Measurements from ENCODE around the gene KRTDAP.

KRTDAP gene

DNA sequence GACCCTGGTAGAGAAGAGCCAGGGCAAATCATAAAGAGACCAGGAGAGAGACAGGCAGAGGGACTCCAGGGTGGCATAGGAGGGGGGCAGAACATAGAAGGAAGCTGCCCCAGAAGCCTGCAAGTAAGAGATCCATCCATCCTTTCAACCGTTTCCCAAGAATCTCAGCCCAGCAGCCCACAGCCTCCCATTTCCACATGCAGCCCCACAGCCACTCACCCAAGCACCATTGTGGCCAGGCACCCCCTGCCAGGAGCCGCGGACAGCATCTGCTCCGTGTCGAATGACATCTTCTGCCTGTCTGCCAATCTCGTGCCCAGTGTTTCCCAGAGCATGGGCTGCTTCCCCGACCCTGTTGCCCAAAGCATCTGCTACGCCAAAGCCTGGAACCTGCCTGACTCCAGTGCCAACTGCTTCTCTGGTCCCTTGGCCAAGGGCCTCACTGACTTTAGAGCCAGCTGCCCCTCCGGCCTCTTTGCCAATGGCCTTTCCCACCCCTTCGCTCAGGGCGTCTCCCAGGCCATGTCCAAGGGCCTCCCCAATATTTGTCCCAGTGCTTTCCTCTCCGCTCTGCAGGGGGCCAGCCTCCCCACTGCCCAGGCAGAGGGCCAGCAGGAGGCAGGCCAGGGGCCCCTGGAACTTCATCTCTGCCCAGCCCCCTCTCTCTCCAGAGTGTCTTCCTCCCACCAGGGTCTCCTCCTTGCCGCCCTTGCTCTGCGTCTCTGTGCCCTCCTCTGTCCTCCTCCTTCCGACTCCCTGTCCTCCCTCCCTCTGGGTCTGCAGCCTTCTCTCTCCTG lies 22.8 kb upstream of the KRTDAP start:
- no peak for DNase-seq (ENCODE audit: low read depth in 2 of 2)

DNA sequence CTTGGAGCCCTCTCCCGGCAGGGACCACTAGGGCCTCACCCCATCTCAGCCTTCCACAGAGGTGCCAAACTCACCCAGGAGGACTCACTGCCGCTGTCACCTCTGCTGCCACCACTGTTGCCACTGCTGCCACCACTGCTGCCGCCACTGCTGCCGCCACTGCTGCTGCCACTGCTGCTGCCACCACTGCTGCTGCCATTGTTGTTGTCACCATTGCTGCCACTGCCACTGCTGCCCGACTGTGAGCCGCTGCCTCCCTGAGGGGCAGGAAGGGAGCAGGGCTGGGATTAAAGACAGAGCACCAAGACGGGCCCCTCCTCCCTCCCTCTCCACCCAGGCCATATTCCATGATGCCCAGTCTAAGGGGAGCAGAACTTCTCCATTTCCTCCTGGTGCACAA lies 21.1 kb upstream of the KRTDAP start:
- DNase-seq (ENCODE audit: low read depth in 2 of 2) = no peak

DNA sequence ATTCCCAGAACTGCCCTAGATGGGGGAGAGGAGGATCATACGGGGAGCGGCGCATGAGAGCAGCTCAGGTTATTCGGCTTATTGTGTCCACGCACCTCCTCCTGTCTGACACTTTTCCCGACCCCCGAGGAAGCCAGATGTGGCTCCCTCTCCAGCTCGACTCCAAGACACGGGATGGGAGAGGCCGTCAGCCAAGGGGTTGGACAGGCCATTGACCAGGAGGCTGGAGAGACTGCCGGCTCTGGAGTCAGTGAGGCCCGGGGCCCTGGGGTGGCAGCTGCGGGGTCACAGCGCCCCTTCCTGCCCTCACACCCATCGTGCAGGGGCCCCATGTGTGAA lies 20.3 kb upstream of the KRTDAP start:
- no peak for DNase-seq (ENCODE audit: low read depth in 2 of 2)

DNA sequence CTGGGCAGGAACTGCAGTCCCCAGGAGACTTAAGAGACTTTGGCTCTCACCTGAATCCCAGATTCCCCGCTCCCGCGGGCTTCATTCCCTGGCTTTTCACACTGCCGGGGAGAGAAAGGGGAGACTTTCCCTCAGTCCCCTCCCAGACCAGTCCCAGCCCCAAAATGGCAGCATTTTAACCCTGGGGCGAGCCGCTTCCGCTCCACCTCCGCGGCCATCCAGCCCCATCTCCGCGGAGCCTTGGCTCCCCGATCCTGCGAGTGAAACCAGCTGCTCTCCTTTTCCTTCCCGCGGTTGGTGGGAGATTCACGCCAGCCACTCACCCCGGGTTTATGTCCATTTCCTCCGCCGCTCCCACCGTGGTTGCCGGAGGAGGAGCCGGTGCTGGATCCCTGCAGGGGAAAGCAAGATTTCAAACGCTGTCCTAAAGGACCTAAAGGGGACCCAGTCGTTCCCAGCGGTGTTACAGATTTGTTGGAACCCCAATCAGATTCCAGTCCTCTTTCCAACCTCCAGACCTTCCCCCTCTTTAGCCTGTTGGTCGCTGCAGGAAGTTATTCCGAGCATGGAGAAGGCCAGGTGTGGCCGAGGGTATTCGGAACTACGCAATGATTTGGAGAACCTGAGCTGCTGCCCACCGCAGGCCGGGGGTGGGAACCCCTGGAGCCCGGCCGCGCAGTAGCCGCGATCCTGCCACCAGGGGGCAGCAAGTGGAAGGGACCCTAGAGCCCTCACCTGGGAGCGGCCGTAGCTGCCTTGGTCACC lies 19.8 kb upstream of the KRTDAP start:
- DNase-seq (ENCODE audit: low read depth in 2 of 2) = peak; percentile 69 to 73

DNA sequence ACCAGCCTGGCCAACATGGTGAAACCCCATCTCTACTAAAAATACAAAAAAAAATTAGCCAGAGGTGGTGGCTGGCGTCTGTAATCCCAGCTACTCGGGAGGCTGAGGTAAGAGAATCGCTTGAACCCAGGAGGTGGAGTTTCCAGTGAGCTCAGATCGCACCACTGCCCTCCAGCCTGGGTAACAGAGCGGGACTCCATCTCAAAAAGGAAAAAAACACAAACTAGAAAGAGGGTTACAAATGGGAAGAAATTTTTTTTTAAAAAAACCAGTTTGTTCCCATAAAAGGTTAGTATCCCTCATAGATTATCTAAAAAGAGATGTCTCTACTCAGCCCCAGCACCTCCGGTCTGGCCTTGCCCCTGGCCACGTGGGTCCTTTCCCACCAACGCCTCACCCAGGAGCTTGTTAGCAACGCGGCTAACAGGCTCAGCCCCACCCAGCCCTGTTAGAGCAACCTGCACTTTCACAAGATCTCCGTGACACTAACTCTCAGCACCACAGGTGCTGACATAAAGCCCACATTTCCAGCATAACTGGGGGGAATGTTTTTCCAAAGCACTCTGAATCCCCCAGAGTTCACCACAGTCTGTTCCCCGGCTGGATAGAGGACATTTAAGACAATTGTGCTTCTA lies 18.9 kb upstream of the KRTDAP start:
- no peak for DNase-seq (ENCODE audit: low read depth in 2 of 2)

DNA sequence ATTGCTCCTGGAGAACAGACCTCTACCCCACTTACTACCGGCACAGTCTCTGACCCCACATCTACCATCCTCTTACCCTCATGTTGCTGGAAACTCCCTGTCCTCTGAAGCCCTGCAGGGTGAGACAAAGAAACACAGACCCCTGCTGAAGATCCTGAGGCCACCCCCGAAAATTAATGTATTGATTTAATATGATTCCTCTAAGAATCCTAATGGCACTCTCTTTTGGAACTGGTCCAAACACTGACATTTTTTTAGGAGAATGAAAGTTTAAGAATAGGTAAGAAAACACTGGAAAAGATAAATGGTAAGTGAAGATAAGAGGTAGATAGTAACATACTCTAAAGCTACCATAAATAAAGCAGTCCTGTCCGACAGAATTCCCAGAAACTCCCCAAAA lies 17.9 kb upstream of the KRTDAP start:
- no peak for DNase-seq (ENCODE audit: low read depth in 2 of 2)

DNA sequence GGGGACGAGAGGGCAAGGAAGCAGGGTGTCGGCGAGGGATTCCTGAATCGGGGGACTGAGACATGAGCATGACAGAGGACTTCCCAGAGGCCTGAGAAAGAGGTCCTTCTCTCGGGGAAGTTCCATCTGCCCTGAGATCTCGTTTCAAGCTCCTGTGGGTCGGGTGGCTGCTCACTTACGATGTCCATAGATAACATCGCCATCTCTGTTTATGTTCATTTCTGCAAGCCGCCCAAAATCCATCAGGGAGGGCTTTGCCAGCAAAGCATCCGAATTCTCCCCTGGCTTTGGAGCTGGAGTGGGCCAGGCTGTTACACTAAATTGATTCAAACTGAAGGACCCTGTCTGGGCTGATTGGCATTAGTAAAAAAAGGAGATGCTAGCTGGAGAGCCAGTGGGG lies 17.3 kb upstream of the KRTDAP start:
- DNase-seq (ENCODE audit: low read depth in 2 of 2) = no peak

DNA sequence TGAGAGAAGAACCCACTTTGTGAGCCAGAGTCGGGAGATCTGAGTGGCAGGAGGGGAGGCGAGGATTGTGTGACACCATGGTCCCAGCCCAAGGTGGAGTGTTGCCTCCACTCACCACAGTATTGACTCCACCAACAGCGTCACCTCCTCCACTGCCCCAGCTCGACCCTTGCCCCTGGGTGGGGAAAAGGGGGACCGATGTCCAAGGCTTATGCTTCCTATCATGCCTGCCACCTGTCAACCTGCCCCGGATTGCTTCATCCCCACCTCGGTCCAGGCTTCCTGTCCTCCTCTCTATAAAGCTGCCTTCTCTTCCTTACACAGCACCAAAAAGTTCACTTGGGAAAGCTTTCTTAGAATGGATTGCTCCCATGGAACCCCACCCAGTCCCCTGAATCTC lies 15.7 kb upstream of the KRTDAP start:
- DNase-seq (ENCODE audit: low read depth in 2 of 2) = no peak

DNA sequence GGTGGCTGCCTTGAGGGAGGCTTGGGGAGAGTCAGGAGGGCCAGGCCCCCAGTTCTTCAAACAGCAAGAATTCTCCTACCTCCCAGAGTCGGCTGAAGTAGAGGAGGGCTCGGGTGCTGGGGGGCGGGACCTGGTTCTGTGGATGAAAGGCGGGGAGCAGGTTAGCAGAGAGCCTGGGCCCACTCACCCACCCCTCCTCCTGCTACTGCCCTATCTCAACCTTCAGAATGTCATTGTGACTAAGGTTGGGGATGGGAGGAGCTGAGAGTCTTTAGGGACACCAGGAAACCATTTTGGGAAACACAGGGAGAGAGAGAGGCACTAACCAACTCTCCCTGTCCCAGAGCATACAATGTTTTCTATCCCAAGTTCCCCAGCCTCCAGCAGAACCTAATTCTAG lies 12.5 kb upstream of the KRTDAP start:
- DNase-seq (ENCODE audit: low read depth in 2 of 2) = no peak

DNA sequence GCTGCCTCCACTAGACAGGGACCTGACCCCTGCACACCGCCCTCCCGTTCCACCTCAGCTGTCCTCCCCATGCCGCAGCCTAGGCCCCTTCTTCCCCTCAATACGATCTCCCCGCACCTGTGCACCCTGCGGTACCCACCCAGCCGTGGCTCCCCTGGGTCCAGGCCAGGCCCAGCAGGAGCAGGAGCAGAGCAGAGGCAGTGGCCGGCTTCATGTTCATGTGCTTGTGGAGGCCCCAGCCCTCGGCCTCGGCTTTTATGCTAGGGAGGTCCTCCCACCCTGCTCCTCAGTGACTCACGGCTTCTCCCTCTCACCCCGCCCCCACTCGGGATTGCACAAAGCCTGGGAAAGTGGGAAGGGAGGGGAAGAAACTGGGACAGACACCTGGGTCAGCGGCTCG lies 11.4 kb upstream of the KRTDAP start:
- no peak for DNase-seq (ENCODE audit: low read depth in 2 of 2)

DNA sequence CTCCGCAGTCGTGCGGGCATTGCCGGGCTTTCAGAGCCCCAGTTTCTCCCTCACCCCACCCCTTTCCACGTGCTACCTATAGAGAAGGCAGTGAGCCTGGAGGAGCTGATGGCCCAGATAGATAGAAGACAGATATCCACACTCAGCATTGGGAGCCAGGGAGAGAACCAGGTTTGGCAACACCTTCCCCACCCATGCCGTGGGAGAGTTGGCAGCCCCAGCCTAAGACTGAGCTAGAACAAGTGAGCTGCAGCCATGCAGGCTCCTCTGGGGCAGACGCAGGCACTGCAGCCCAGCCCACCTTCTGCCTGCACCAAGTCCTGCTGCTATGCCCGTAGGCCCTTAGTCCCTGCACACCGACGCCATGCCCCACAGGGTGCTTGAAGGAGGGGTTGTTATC lies 10.3 kb upstream of the KRTDAP start:
- no peak for DNase-seq (ENCODE audit: low read depth in 2 of 2)

DNA sequence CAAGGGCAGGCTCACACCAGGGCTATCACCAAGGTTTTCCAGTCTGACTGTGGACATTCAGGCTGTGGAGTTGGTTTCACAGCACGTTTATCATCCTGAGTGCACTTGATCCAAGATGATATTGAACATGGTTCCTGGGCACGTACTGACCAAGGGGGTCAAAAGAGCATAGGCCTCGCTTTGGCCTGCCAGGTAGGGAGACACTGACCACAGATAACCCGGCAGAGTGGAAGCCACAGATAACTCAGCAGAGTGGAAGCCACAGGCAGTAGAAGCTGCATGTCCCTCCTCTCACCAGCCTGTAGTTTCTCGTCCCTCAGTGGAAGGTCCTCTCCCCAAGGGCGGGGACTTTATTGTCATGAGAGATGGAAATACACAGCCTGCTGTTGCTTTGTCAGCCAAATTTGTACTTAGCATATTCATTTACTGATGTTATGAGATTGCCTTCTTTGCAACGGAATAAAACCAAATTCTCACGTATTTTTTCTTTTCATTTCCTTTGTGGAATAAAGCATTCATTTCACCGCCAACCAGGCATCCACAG lies 8.8 kb upstream of the KRTDAP start:
- no peak for DNase-seq (ENCODE audit: low read depth in 2 of 2)

DNA sequence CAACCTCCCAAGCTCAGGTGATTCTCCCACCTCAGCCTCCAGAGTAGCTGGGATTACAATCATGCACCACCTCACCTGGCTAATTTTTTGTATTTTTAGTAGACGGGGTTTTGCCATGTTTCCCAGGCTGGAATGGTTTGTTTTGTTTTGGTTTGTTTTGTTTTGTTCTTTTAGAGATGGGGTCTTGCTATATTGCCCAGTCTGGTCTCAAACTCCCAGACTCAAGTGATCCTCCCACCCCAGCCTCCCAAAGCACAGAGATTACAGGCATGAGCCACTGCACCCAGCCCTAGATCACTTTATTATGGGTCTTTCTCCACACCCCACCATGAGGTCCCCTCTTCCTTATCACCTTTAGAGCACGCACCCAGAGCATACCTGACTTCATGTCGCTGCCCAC lies 8.0 kb upstream of the KRTDAP start:
- no peak for DNase-seq (ENCODE audit: low read depth in 2 of 2)

DNA sequence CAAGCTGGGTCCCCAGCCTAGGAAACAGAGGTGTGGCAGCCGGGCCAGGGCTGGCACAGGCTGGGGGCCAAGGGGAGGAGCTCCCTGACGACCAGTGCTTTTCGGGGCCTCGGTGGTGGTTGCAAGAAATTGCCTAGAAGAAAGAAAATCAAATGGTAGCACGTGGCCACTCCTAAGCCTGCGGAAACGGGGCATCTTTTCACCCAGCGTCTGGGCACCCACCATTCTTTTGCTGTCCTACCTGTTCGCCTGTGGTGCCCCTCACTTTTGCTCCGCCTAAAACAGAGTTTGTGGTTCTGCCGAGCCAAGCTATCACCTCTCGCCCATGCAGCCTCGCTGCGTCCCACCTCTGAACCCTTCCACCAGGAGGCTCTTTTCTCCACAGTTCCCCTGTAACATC lies 7.1 kb upstream of the KRTDAP start:
- no peak for DNase-seq (ENCODE audit: low read depth in 2 of 2)

DNA sequence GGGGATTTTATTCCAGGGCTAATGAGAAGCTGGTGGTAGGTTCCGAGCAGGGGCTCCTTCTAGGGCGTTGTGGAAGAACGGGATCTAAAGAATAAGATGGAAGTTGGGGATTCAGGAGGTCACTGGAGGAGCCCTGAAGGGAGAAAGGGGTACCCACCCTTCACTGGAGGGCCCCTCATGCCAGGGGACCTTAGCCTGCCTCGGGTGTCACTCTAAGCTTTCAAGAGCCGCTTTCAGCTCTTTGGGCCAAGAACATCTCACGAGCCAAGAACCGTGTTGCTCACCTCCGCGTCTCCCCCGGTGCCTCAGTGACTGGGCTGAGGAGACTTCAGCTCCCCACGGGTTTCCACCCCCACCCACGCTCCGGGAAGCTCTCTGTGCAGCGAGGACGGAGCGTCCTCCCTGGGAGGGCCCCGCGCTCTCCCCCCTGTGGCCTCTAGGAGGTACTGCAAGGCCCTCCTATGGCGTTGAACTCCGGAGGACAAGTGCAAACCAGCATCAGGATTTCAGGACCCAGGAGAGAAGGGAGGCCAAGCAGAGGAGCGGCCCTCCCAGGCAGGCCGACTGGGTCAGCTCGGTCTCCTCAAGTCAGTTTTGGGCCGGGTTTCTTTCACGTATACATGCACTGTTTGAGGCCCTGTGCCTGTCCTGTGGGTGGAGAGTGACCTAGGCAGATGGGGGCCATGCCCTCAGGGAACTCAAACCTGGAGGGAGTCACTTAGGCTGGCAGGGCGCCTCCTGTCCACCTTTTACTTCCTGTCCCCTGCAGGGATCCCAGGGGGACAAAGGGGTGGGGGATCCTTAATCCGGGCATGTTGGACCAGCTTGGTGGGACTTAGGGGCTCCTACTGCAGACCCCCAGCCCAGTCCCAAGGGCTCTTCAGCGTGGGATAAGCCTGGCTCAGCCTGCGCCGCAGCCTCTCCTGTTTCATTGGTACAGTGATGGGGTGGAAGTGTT lies 5.1 kb upstream of the KRTDAP start:
- DNase-seq (ENCODE audit: low read depth in 2 of 2) = peak; percentile 62 to 72

DNA sequence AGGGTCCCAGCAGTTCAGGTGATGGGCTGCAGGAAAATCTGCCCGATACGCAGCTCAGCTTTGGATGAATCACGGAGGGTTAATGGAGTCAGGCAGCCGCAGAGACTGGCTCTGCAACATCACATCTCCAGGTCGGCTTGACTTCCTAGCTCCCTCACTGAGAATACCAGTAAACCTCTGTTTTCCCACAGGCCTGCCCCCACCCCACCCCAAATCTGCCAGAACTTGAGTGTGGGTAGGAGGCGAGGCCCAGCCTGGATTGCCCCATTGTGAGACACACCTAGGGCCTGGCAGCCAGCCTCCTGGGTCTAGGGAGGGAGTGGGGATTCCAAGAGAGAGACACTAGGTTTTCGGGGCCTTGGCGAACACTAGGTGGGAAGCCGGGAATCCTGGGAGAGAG lies 3.7 kb upstream of the KRTDAP start:
- DNase-seq (ENCODE audit: low read depth in 2 of 2) = no peak

DNA sequence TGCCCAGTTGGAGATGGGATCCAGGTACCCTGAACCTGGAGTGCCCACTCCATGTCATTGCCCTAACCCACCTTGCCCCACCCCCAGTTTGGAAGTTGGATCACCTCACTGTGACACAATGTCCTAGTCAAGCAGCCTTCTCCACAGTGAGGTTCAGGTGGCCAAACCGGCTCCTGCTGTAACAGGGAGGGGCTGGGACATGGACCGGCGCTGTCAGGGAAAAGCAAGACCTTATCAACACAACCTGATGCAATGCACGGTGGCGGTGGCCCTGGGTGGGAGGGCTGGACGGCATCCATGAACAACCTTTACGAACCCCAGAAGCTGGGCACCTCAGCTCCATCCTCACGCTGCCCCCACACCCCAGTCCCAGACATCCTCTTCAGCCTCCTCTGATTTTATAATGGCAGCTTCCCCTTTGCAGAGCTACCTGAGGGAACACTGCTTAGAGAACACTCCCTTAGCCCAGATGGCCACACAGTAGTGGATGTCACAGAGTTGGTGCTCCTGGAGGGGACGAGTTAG lies 1.6 kb upstream of the KRTDAP start:
- no peak for DNase-seq (ENCODE audit: low read depth in 2 of 2)

DNA sequence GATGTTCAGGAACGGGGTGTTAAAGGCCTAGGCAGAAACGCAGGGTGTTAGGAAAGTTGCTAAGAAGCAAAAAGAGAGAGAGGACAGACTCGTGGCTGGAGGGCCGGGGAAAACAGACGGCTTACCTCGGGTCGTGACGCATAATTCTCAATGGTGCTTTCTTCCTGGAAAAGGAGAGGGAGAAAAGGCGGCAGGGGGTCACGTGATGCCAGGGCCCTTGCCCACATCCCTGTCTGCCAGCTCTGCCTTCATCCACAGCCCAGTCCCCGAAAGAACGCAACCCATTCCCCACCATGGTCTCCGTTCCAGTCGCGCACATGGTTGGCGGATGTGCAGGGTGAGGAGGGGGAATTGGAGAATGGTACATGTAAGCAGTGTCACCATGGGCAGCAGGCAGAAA lies 1.6 kb downstream of the KRTDAP start:
- no peak for DNase-seq (ENCODE audit: low read depth in 2 of 2)

DNA sequence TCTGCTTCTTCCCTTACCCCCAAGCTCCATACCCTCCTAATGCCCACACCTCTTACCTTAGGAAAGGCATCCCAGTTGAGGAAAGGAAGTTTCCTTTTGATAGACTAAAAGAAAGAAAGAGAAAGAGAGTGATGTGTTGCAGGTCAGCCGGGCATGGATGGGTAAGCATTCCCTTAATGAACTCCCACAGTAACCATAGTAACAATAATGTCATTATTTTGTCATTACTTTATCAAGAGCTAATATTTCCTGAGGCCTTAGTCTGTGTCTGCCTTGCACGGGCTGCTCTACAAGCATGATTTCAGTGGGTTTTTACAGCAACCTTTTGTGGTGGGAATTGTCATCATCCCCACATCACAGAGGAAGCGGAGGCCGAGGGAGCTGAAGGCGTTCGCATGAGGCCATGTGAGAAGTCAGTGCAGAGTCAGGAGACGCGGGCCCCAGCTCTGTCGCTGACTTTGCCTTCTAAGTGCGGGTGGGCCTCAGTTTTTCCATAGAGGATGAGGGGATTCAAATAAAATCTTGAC lies 2.5 kb downstream of the KRTDAP start:
- no peak for DNase-seq (ENCODE audit: low read depth in 2 of 2)

DNA sequence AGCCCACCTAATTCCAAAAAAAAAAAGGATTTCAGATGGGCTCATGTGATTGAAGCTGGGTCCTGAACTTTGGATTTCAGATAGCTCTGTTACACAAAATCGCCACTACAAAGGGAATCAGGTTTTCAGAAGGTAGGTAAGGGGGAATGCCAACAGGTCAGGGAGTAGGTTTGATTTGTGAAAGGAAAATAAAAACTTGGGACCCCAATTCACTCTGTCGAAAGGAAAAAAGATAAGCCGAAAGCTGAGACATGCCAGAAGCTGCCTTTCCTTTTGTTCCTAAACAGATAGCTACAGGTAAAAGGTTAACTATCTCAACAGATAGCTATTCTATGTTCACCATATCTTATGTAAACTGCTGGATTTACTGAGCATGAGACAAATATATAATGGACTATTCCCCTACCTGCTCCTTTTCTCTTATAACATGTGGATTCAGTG lies 4.0 kb downstream of the KRTDAP start:
- DNase-seq (ENCODE audit: low read depth in 2 of 2) = no peak

Data from stimulated activated CD8-positive, alpha-beta memory T cell treated with anti-CD3 and anti-CD28 coated beads, Interleukin-2, amount 100 ng/mL, for 48 hours (primary cell).